Stimulated activated CD8-positive, alpha-beta memory T cell treated with anti-CD3 and anti-CD28 coated beads, Interleukin-15, amount 100 ng/mL, for 4 hours (primary cell): Measurements from ENCODE around the gene COMMD7.
A peak's percentile ranks its signal among the peaks of the same experiment; 100 is the strongest.

Source experiments
- DNase-seq, 2 donors: peaks; one replicate each; pipeline ENCODE4 v3.0.0-alpha.2; 2020; ENCODE audit warnings: low read depth in 2 of 2

Gene COMMD7

GRCh38 chr20:32743237-32744112 is at the start of gene COMMD7:
TSS of gene COMMD7 (minus strand) at chr20:32743467. CDS start at chr20:32743391, 76 bp downstream.
- DNase-seq, result peak; percentile 38 to 41

GRCh38 chr20:32792731-32793458 is 49.6 kb upstream of the COMMD7 start:
- no peak for DNase-seq

GRCh38 chr20:32792316-32792715 is 49.0 kb upstream of the COMMD7 start:
- DNase-seq, result no peak

GRCh38 chr20:32790751-32791057 is 47.4 kb upstream of the COMMD7 start:
- no peak for DNase-seq

GRCh38 chr20:32789896-32790750 is 46.9 kb upstream of the COMMD7 start:
- peak; percentile 27 to 31 for DNase-seq

- DNase-seq, result no peak
Measured at GRCh38 chr20:32787168-32787567, 43.9 kb upstream of the COMMD7 start.

GRCh38 chr20:32786059-32786760 is 42.9 kb upstream of the COMMD7 start:
- DNase-seq, result no peak

- no peak for DNase-seq
Measured at GRCh38 chr20:32784369-32785080, 41.3 kb upstream of the COMMD7 start.

GRCh38 chr20:32780749-32781655 is 37.7 kb upstream of the COMMD7 start:
- DNase-seq, result no peak

GRCh38 chr20:32780278-32780677 is 37.0 kb upstream of the COMMD7 start:
- DNase-seq, result no peak

GRCh38 chr20:32779500-32780211 is 36.4 kb upstream of the COMMD7 start:
- DNase-seq, result no peak

- no peak for DNase-seq
Measured at GRCh38 chr20:32777177-32777956, 34.1 kb upstream of the COMMD7 start.

GRCh38 chr20:32775336-32775991 is 32.2 kb upstream of the COMMD7 start:
- no peak for DNase-seq

- DNase-seq, result no peak
Measured at GRCh38 chr20:32773855-32774254, 30.6 kb upstream of the COMMD7 start.

GRCh38 chr20:32773223-32773622 is 30.0 kb upstream of the COMMD7 start:
- DNase-seq, result no peak

GRCh38 chr20:32772046-32772445 is 28.8 kb upstream of the COMMD7 start:
- no peak for DNase-seq

- DNase-seq, result no peak
Measured at GRCh38 chr20:32767418-32768198, 24.3 kb upstream of the COMMD7 start.
